ENCODE results near the gene RBM20. TPM values are rescaled to one million over a fixed set of nuclear protein-coding genes. Genes with fewer than 3 reads are reported as not detected.
"Not testable (repeated sequence)": the region's sequence is repeated elsewhere in the genome, so short reads cannot be mapped to it uniquely, and the experiment has no call there.

RBM20 gene
- total and polyA plus RNA-seq, 2 of the 13 experiments (the other 11 are each of a cell fraction or from before 2014, with no cell fraction given), result 0.02 to 0.22 TPM

DNA sequence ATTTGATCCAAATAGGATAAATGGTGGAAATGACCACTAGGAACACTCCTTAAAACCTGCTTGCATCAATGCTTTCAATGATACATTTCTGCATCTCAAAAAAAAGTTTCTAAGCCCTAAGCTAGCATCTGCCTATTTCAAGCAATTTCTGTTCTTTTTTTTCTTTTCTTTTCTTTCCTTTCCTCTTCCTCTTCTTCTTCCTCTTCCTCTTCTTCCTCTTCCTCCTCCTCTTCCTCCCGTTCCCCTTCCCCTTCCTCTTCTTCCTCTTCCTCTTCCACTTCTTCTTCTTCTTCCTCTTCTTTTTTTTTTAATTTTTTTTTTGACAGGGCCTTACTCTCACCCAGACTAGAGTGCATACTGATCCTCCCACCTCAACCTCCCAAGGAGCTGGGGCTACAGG, 15.4 kb downstream of the RBM20 start (continued):
- TF ChIP-seq KLF16 (CRISPR knock-in tag; IDR thresholded peaks at IDR 0.05) (no peak), GPBP1L1 (CRISPR knock-in tag; IDR thresholded peaks at IDR 0.05) (no peak), GRHL1 (CRISPR knock-in tag; conservative IDR thresholded peaks at IDR 0.05) (no peak)

GRCh38 chr10:110660289-110660688, 16.2 kb downstream of the RBM20 start:
- ATAC-seq; H3K9me3 ChIP-seq (ENCODE audit: low read length); H3K79me2 ChIP-seq (ENCODE audit: insufficient read depth, low read length); CTCF ChIA-PET (ENCODE audit: low intra/inter-chr PET ratio, low total read pairs); intact Hi-C loops (cut with micrococcal nuclease; ENCODE audit: unreplicated experiment); FAIRE-seq; H2AFZ ChIP-seq (ENCODE audit: low read length); H3K4me3 ChIP-seq (replicated peaks in 1 of 3; ENCODE audit: insufficient read depth in 1 of 3, low read depth in 2 of 3, low read length in 3 of 3); H3K27me3 ChIP-seq (ENCODE audit: control insufficient read depth in 1 of 2, insufficient read depth in 2 of 2, low read length in 2 of 2); BruUV-seq (replicated peaks); H3K4me1 ChIP-seq (ENCODE audit: insufficient read depth, low read length); H3K4me2 ChIP-seq (ENCODE audit: low read depth, low read length); DNase-seq (ENCODE audit: low spot score); POLR2A ChIA-PET; H3K9ac ChIP-seq (ENCODE audit: insufficient read depth, low read depth, low read length); H4K20me1 ChIP-seq (ENCODE audit: insufficient read depth, low read length); in situ Hi-C loops (cut with HindIII; ENCODE audit: extremely low pct_ligation_motif_present, low pct_unique_long_range_greater_than_20kb); H3K27ac ChIP-seq (ENCODE audit: extremely low read length, insufficient read depth, low read length); H3K36me3 ChIP-seq (replicated peaks in 1 of 2; ENCODE audit: control insufficient read depth in 1 of 2, insufficient read depth in 2 of 2, low read length in 2 of 2): not testable (repeated sequence)
- WGBS (ENCODE audit: low lambda C conversion rate), result 21% methylated on average over 8 of the region's 8 CpGs

GRCh38 chr10:110661292-110661691, 17.2 kb downstream of the RBM20 start:
- DNase-seq (ENCODE audit: low spot score) (no peak), ATAC-seq (no peak), FAIRE-seq (no peak)
- Histone ChIP-seq H3K4me2 (ENCODE audit: low read depth, low read length) (no peak overlapping the region), H4K20me1 (ENCODE audit: insufficient read depth, low read length) (no peaks in the 10 kb centered on the region), H3K4me1 (ENCODE audit: insufficient read depth, low read length) (no peaks in the 10 kb centered on the region), H3K27me3 (ENCODE audit: control insufficient read depth in 1 of 2, insufficient read depth in 2 of 2, low read length in 2 of 2) (peaks cover 4 to 9% of the 10 kb centered on the region in 2 experiments; a peak in 2 of 5 replicates), H3K79me2 (ENCODE audit: insufficient read depth, low read length) (no peaks in the 10 kb centered on the region), H3K9ac (ENCODE audit: insufficient read depth, low read depth, low read length) (no peak overlapping the region), H3K27ac (ENCODE audit: extremely low read length, insufficient read depth, low read length) (no peak overlapping the region), H3K9me3 (ENCODE audit: low read length) (no peaks in the 10 kb centered on the region), H2AFZ (ENCODE audit: low read length) (no peak overlapping the region), H3K36me3 (replicated peaks in 1 of 2; ENCODE audit: control insufficient read depth in 1 of 2, insufficient read depth in 2 of 2, low read length in 2 of 2) (no peaks in the 10 kb centered on the region), H3K4me3 (replicated peaks in 1 of 3; ENCODE audit: insufficient read depth in 1 of 3, low read depth in 2 of 3, low read length in 3 of 3) (no peak overlapping the region)
- BruUV-seq (replicated peaks), result no TSS peak
- in situ Hi-C loops (cut with HindIII; ENCODE audit: extremely low pct_ligation_motif_present, low pct_unique_long_range_greater_than_20kb) (no loop called here), intact Hi-C loops (cut with micrococcal nuclease; ENCODE audit: unreplicated experiment) (no loop called here)
- CTCF ChIA-PET (ENCODE audit: low intra/inter-chr PET ratio, low total read pairs), result no interaction called here
- POLR2A ChIA-PET, result no interaction called here
- WGBS (ENCODE audit: low lambda C conversion rate), result 30% methylated on average over 4 of the region's 5 CpGs
- TF ChIP-seq ZNF644 (CRISPR knock-in tag; IDR thresholded peaks at IDR 0.05; ENCODE audit: low read depth), result no peak
- no peak for TF ChIP-seq HIC2 (CRISPR knock-in tag; IDR thresholded peaks at IDR 0.05; ENCODE audit: low read depth)
- no peak for TF ChIP-seq SATB2 (CRISPR knock-in tag; IDR thresholded peaks at IDR 0.05)
- TF ChIP-seq MYC (CRISPR knock-in tag; IDR thresholded peaks at IDR 0.05; ENCODE audit: borderline replicate concordance), result no peak
- no peak for TF ChIP-seq ZNF761 (CRISPR knock-in tag; conservative IDR thresholded peaks at IDR 0.05)
- no peak for TF ChIP-seq ZNF597 (CRISPR knock-in tag; IDR thresholded peaks at IDR 0.05)
- TF ChIP-seq ZSCAN30 (CRISPR knock-in tag; IDR thresholded peaks at IDR 0.05), result no peak
- no peak for TF ChIP-seq KLF16 (CRISPR knock-in tag; IDR thresholded peaks at IDR 0.05)
- TF ChIP-seq ZNF577 (CRISPR knock-in tag; IDR thresholded peaks at IDR 0.05; ENCODE audit: borderline replicate concordance, low read depth), result no peak
